HepG2 (cell line): ENCODE data around the gene IPMK. TPM values are rescaled to one million over a fixed set of nuclear protein-coding genes. Genes with fewer than 3 reads are reported as not detected.

ENCODE experiments used
- ASH2L ChIP-seq: fragments of 300-600, 200-600 bp; sonication (generic); IDR thresholded peaks from 2 replicates; pipeline ENCODE4 v1.7.0; 2017; ENCODE audit warnings: low read depth, mild to moderate bottlenecking, moderate library complexity, mixed read lengths, low read length; ENCODE audit not compliant: insufficient read length
- ESRRA ChIP-seq: sonication (generic); formaldehyde crosslinking; IDR thresholded peaks from 2 replicates; pipeline ENCODE4 v1.5.1; 2020; ENCODE audit warnings: mild to moderate bottlenecking, low read depth, missing genetic modification reagents
- HNRNPL ChIP-seq: fragments of 200-400 bp; formaldehyde crosslinking; IDR thresholded peaks from 2 replicates; pipeline ENCODE4 v1.6.1; 2017; ENCODE audit warnings: mild to moderate bottlenecking, low read depth, low read length
- NCOA2 ChIP-seq: sonication (generic); formaldehyde crosslinking; IDR thresholded peaks from 2 replicates; pipeline ENCODE4 v1.8.0; 2022; ENCODE audit warnings: inconsistent platforms
- NFKBIZ ChIP-seq: IDR thresholded peaks from 2 replicates; pipeline ENCODE4 v1.6.1; 2018; ENCODE audit warnings: missing genetic modification reagents, missing compliant biosample characterization
- SIX1 ChIP-seq: sonication (generic); formaldehyde crosslinking; IDR thresholded peaks from 2 replicates; pipeline ENCODE4 v1.4.0; 2020; ENCODE audit warnings: missing genetic modification reagents, borderline replicate concordance
- SNRNP70 ChIP-seq: fragments of 200-400 bp; formaldehyde crosslinking; IDR thresholded peaks from 2 replicates; pipeline ENCODE4 v1.6.1; 2017; ENCODE audit warnings: mild to moderate bottlenecking, low read depth, low read length, moderate library complexity
- SRSF1 ChIP-seq: fragments of 200-400 bp; formaldehyde crosslinking; optimal IDR thresholded peaks from 2 replicates; pipeline ENCODE3; 2017; ENCODE audit warnings: mild to moderate bottlenecking, low read depth, low read length, moderate library complexity
- SYNCRIP ChIP-seq: fragments of 200-400 bp; formaldehyde crosslinking; IDR thresholded peaks from 2 replicates; pipeline ENCODE4 v1.6.1; 2018; ENCODE audit warnings: mild to moderate bottlenecking, low read depth, low read length; ENCODE audit not compliant: insufficient read depth
- ZNF331 ChIP-seq: sonication (generic); formaldehyde crosslinking; IDR thresholded peaks from 2 replicates; pipeline ENCODE4 v1.4.0; 2020; ENCODE audit warnings: missing genetic modification reagents
- ZNF432 ChIP-seq: sonication (generic); formaldehyde crosslinking; IDR thresholded peaks from 2 replicates; pipeline ENCODE4 v1.5.0; 2020; ENCODE audit warnings: missing genetic modification reagents, mild to moderate bottlenecking, borderline replicate concordance
- ZNF598 ChIP-seq: sonication (generic); formaldehyde crosslinking; IDR thresholded peaks from 2 replicates; pipeline ENCODE4 v1.5.1; 2020; ENCODE audit warnings: mild to moderate bottlenecking, missing genetic modification reagents, borderline replicate concordance
- ZNF619 ChIP-seq: sonication (generic); formaldehyde crosslinking; IDR thresholded peaks from 2 replicates; pipeline ENCODE4 v1.4.0; 2020; ENCODE audit warnings: mild to moderate bottlenecking, missing genetic modification reagents
- polyA plus RNA-seq, 8 experiments: library from polyadenylated mRNA; depleted of rRNA in 3 of 8; stranded (reverse) in 7 of 8; unstranded in 1 of 8; fragments of >200 nt; fragmentation: Illumina TruSeq in 4 of 8; extraction: Trizol in 4 of 8; gene quantifications; 2 replicates each; pipeline versions ENCODE4 v1.2.1 to v1.2.3, GENCODE V29; 2011 to 2016; ENCODE audit warnings: low read depth in 4 of 8, missing spikeins in 1 of 8, mixed read lengths in 1 of 8; ENCODE audit not compliant: insufficient read depth in 1 of 8
- total RNA-seq, 5 experiments: library from RNA; depleted of rRNA; stranded (reverse); fragments of >200 nt; fragmentation: Illumina TruSeq; extraction: Trizol; gene quantifications; 2 replicates each; pipeline ENCODE4 v1.2.3, GENCODE V29; 2016; ENCODE audit warnings: low read depth in 1 of 5
- TF ChIP-seq, protein P1 (sequence below): sonication (generic); formaldehyde crosslinking; IDR thresholded peaks from 2 replicates; pipeline ENCODE4 v1.5.0; 2020; ENCODE audit warnings: mild to moderate bottlenecking, missing genetic modification reagents, borderline replicate concordance
- TF ChIP-seq, protein P2 (sequence below): sonication (generic); formaldehyde crosslinking; IDR thresholded peaks from 2 replicates; pipeline ENCODE4 v1.8.0; 2022; ENCODE audit warnings: missing genetic modification reagents, mild to moderate bottlenecking, inconsistent platforms, borderline replicate concordance
- TF ChIP-seq, protein P3 (sequence below): sonication (generic); formaldehyde crosslinking; IDR thresholded peaks from 2 replicates; pipeline ENCODE4; 2020; ENCODE audit warnings: missing genetic modification reagents, mild to moderate bottlenecking, borderline replicate concordance

Gene IPMK
- total and polyA plus RNA-seq, 2 of the 13 experiments (the other 11 are each of a cell fraction or from before 2014, with no cell fraction given): 2.7 to 3.9 TPM

DNA sequence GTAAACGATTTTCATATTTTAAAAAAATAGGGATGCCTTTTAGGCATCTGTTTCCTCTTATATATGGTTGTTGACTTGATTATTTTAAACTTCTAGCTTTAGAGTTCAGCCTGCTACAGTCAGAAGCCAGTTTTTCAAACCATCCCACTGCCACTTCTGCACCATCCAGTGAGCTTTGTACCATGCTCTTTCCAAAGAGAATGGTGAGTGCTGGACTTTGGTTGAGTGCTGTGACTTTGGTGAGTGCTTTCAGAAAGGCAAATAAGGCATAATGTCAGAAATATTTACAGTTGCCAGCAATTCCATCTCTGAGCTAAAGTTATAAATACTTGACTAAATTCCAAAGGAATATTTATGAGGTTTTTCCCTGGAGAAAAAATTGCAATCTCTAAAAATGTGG, 117.4 kb downstream of the IPMK start (continued):
- no peak for TF ChIP-seq ZNF331
- TF ChIP-seq SYNCRIP: no peak
- TF ChIP-seq ZNF432: no peak
- TF ChIP-seq SRSF1: no peak
- TF ChIP-seq ZNF619 (CRISPR knock-in tag): no peak
- no peak for TF ChIP-seq HNRNPL
- TF ChIP-seq, protein P1, sequence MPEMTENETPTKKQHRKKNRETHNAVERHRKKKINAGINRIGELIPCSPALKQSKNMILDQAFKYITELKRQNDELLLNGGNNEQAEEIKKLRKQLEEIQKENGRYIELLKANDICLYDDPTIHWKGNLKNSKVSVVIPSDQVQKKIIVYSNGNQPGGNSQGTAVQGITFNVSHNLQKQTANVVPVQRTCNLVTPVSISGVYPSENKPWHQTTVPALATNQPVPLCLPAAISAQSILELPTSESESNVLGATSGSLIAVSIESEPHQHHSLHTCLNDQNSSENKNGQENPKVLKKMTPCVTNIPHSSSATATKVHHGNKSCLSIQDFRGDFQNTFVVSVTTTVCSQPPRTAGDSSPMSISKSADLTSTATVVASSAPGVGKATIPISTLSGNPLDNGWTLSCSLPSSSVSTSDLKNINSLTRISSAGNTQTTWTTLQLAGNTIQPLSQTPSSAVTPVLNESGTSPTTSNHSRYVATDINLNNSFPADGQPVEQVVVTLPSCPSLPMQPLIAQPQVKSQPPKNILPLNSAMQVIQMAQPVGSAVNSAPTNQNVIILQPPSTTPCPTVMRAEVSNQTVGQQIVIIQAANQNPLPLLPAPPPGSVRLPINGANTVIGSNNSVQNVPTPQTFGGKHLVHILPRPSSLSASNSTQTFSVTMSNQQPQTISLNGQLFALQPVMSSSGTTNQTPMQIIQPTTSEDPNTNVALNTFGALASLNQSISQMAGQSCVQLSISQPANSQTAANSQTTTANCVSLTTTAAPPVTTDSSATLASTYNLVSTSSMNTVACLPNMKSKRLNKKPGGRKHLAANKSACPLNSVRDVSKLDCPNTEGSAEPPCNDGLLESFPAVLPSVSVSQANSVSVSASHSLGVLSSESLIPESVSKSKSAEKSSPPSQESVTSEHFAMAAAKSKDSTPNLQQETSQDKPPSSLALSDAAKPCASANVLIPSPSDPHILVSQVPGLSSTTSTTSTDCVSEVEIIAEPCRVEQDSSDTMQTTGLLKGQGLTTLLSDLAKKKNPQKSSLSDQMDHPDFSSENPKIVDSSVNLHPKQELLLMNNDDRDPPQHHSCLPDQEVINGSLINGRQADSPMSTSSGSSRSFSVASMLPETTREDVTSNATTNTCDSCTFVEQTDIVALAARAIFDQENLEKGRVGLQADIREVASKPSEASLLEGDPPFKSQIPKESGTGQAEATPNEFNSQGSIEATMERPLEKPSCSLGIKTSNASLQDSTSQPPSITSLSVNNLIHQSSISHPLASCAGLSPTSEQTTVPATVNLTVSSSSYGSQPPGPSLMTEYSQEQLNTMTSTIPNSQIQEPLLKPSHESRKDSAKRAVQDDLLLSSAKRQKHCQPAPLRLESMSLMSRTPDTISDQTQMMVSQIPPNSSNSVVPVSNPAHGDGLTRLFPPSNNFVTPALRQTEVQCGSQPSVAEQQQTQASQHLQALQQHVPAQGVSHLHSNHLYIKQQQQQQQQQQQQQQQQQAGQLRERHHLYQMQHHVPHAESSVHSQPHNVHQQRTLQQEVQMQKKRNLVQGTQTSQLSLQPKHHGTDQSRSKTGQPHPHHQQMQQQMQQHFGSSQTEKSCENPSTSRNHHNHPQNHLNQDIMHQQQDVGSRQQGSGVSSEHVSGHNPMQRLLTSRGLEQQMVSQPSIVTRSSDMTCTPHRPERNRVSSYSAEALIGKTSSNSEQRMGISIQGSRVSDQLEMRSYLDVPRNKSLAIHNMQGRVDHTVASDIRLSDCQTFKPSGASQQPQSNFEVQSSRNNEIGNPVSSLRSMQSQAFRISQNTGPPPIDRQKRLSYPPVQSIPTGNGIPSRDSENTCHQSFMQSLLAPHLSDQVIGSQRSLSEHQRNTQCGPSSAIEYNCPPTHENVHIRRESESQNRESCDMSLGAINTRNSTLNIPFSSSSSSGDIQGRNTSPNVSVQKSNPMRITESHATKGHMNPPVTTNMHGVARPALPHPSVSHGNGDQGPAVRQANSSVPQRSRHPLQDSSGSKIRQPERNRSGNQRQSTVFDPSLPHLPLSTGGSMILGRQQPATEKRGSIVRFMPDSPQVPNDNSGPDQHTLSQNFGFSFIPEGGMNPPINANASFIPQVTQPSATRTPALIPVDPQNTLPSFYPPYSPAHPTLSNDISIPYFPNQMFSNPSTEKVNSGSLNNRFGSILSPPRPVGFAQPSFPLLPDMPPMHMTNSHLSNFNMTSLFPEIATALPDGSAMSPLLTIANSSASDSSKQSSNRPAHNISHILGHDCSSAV (CRISPR knock-in tag): no peak
- TF ChIP-seq NFKBIZ (CRISPR knock-in tag): no peak
- TF ChIP-seq, protein P2, sequence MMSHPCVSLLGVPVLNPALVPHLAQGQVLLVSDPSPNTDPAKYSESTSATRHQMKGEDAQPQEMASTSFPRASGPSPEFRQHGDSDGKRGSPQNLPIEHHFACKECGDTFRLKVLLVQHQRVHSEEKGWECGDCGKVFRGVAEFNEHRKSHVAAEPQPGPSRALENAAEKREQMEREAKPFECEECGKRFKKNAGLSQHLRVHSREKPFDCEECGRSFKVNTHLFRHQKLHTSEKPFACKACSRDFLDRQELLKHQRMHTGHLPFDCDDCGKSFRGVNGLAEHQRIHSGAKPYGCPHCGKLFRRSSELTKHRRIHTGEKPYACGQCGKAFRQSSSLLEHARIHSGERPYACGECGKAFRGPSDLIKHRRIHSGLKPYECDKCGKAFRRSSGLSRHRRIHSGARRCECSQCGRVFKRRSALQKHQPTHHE (CRISPR knock-in tag): no peak
- TF ChIP-seq ZNF598 (CRISPR knock-in tag): no peak
- TF ChIP-seq, protein P3, sequence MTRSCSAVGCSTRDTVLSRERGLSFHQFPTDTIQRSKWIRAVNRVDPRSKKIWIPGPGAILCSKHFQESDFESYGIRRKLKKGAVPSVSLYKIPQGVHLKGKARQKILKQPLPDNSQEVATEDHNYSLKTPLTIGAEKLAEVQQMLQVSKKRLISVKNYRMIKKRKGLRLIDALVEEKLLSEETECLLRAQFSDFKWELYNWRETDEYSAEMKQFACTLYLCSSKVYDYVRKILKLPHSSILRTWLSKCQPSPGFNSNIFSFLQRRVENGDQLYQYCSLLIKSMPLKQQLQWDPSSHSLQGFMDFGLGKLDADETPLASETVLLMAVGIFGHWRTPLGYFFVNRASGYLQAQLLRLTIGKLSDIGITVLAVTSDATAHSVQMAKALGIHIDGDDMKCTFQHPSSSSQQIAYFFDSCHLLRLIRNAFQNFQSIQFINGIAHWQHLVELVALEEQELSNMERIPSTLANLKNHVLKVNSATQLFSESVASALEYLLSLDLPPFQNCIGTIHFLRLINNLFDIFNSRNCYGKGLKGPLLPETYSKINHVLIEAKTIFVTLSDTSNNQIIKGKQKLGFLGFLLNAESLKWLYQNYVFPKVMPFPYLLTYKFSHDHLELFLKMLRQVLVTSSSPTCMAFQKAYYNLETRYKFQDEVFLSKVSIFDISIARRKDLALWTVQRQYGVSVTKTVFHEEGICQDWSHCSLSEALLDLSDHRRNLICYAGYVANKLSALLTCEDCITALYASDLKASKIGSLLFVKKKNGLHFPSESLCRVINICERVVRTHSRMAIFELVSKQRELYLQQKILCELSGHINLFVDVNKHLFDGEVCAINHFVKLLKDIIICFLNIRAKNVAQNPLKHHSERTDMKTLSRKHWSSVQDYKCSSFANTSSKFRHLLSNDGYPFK (CRISPR knock-in tag): no peak
- TF ChIP-seq NCOA2 (CRISPR knock-in tag): no peak
- TF ChIP-seq SNRNP70: no peak
- TF ChIP-seq SIX1: no peak
- TF ChIP-seq ASH2L: peak; percentile 35
- no peak for TF ChIP-seq ESRRA
